Small intestine (tissue), 7 donors: ENCODE results near the gene NRP2. TPM values are rescaled to one million over a fixed set of nuclear protein-coding genes. Genes with fewer than 3 reads are reported as not detected.

Source experiments
- DNase-seq, 2 donors: peaks; one replicate each; pipeline versions ENCODE4 v3.0.0 to v3.0.0-alpha.2; 2013
- FAIRE-seq: peaks from 2 replicates; lab custom pipeline; 2012; peaks lifted over from hg19 to GRCh38; lab: Jason Lieb, UNC
- H3K27ac ChIP-seq, 3 donors: one replicate each; pipeline ENCODE4 v1.5.1; 2013; ENCODE audit warnings: low read length in 2 of 3, mild to moderate bottlenecking in 2 of 3, control low read depth in 1 of 3, inconsistent platforms in 1 of 3, low read depth in 1 of 3, moderate library complexity in 1 of 3
- H3K27me3 ChIP-seq, 3 donors: one replicate each; pipeline ENCODE4 v1.6.1; 2013; ENCODE audit warnings: low read length in 3 of 3, inconsistent platforms in 1 of 3; ENCODE audit not compliant: control insufficient read depth in 3 of 3, insufficient read depth in 3 of 3
- H3K36me3 ChIP-seq, 3 donors: one replicate each; pipeline ENCODE4 v1.6.1; 2013; ENCODE audit warnings: low read length in 3 of 3, inconsistent platforms in 1 of 3, low read depth in 1 of 3, mild to moderate bottlenecking in 1 of 3, moderate library complexity in 1 of 3; ENCODE audit not compliant: control insufficient read depth in 3 of 3, insufficient read depth in 2 of 3
- H3K4me1 ChIP-seq, 3 donors: one replicate each; pipeline ENCODE4 v1.6.1; 2013; ENCODE audit warnings: low read length in 2 of 3, inconsistent platforms in 1 of 3, low read depth in 1 of 3, mild to moderate bottlenecking in 1 of 3, moderate library complexity in 1 of 3; ENCODE audit not compliant: control insufficient read depth in 3 of 3, insufficient read depth in 2 of 3
- H3K4me3 ChIP-seq, 3 donors: one replicate each; pipeline ENCODE4 v1.5.1; 2013; ENCODE audit warnings: low read length in 3 of 3, control low read depth in 1 of 3, inconsistent platforms in 1 of 3, low read depth in 1 of 3, mild to moderate bottlenecking in 1 of 3, moderate library complexity in 1 of 3
- H3K9me3 ChIP-seq, 2 donors: one replicate each; pipeline ENCODE4 v1.6.1; 2013; ENCODE audit warnings: low read depth in 1 of 2, low read length in 1 of 2; ENCODE audit not compliant: control insufficient read depth in 2 of 2, insufficient read depth in 1 of 2
- WGBS, 3 donors: extraction: QIAGEN DNeasy Blood & Tissue Kit; methylation state at CpG; one replicate each; pipeline ENCODE4 v1.1.7; 2013; 5-methylcytosine and 5-hydroxymethylcytosine counted together
- polyA plus RNA-seq, 4 donors: library from polyadenylated mRNA; stranded (reverse) in 3 of 4; unstranded in 1 of 4; fragments of 200-250 nt in 3 of 4; fragments of 120-200 nt in 1 of 4; gene quantifications; one replicate each; pipeline versions ENCODE4 v1.2.1 to v1.2.3, GENCODE V29; 2013
- donor health status: healthy with polysubstance abuse.
- donor health status: control.
- donor health status: control.
- donor health status: Bipolar disorder and iron deficiency.
- donor health status: healthy.

NRP2 gene
- polyA plus RNA-seq, 4 donors: 0.81 to 9.6 (median 4.9) TPM

DNA sequence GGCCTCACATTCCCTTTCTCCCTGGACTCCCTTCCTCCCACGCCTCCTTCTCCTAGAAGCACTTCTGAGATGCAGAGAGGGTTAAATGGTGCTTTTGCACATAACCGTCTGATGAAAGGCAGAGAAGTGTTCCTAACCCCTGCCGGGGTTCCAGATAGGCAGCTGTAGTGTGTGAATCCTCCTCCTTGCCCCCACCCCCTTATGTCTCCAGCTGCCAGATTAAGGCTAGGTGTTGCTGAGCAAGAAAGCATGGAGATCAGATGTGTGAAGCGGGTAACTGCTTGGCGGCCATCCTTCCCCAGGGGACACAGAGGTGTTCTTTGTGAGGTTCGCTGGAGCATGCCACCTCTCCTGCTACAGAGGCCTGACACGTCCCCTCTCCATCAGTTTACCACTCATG, 88.3 kb downstream of the NRP2 start:
- peak overlapping the region in 1 of 3 donors; percentile 8 for H3K27ac ChIP-seq
- DNase-seq (no peak), FAIRE-seq (no peak)
- peaks cover 0 to 38% (median 11%) of the 10 kb centered on the region in 3 donors for H3K4me1 ChIP-seq
- 76 to 78% (median 76%) methylated on average over 7 of the region's 7 CpGs for WGBS, 3 donors
- no peaks in the 10 kb centered on the region for H3K9me3 ChIP-seq
- no peak overlapping the region for H3K4me3 ChIP-seq
- no peaks in the 10 kb centered on the region for H3K27me3 ChIP-seq
- H3K36me3 ChIP-seq: peaks cover 0 to 4% (median 0%) of the 10 kb centered on the region in 3 donors

DNA sequence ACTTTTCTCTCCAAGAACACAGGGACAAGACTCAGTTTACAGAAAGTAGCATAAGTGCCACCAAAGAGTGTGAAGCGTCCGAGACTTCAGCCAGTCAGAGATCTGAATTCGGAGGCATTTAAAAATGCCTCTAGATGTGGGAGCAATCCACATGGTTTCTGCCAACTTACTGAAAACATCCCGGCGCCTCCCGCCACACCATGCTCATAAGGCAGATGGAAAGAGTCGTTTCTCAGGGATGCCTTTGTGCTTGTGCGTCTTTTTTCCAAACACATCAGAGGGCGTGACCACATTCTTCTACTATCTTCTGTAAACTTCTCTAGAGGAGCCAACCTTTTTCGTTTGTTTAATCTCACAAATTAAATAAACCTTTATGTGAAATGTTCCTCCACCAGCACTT, 88.7 kb downstream of the NRP2 start:
- no peak for FAIRE-seq
- DNase-seq: peak in 1 of 2 donors; percentile 39
- Histone ChIP-seq H3K27me3 (no peaks in the 10 kb centered on the region), H3K4me3 (no peak overlapping the region), H3K4me1 (peaks cover 0 to 38% (median 11%) of the 10 kb centered on the region in 3 donors), H3K9me3 (no peaks in the 10 kb centered on the region), H3K36me3 (peaks cover 0 to 3% (median 0%) of the 10 kb centered on the region in 3 donors), H3K27ac (peak overlapping the region in 1 of 3 donors; percentile 8)
- 43 to 58% (median 45%) methylated on average over 10 of the region's 10 CpGs for WGBS, 3 donors

DNA sequence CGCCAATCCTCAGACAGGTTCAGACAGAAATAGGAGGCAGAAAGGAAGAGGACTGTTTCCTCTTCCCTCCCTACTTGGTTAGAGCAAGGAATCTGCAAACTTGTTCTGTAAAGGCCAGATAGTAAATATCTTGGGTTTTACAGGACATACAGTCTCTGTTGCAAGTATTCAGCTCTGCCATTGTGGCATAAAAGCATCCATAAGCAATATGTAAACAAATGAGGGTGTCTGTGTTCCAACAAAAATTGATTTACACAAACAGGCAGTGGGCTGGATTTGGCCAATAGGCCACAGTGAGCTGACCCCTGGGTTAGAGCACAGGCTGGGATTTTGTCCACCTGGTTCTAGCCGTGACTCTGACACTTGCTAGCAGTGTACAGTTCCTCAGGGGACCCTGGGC, 89.4 kb downstream of the NRP2 start:
- no peaks in the 10 kb centered on the region for H3K9me3 ChIP-seq
- peaks cover 0 to 38% (median 11%) of the 10 kb centered on the region in 3 donors for H3K4me1 ChIP-seq
- no peaks in the 10 kb centered on the region for H3K36me3 ChIP-seq
- 71 to 84% (median 76%) methylated on average over 2 of the region's 2 CpGs for WGBS, 3 donors
- no peak overlapping the region for H3K27ac ChIP-seq
- DNase-seq: no peak
- no peaks in the 10 kb centered on the region for H3K27me3 ChIP-seq
- H3K4me3 ChIP-seq: no peak overlapping the region
- FAIRE-seq: no peak

- H3K27ac ChIP-seq: no peak overlapping the region
Observed at GRCh38 chr2:205772983-205773382, 90.7 kb downstream of the NRP2 start.

DNA sequence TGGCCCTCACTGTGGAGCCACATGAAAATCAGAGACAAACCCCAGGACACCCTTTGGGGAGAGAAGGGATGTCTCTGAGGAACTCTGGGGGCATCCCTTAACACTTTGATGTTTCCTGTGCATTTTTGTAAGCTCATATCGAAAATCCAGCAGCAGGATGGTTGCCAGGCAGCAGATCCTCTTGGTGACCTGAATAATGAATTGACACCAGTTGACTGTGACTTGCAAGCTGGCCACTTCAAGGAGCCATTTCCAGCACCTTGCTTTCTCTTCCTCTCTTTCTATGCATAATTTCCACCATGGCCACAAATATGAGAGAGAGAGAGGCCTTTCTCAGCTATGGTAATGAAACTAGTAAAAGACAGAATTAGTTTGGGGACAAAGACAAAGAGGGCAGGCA, 91.7 kb downstream of the NRP2 start:
- Histone ChIP-seq H3K36me3 (peaks cover 0 to 2% (median 0%) of the 10 kb centered on the region in 3 donors), H3K27ac (peak overlapping the region in 1 of 3 donors; percentile 22), H3K9me3 (no peaks in the 10 kb centered on the region), H3K27me3 (no peaks in the 10 kb centered on the region), H3K4me3 (no peak overlapping the region), H3K4me1 (peaks cover 0 to 19% (median 5%) of the 10 kb centered on the region in 3 donors)
- FAIRE-seq (no peak), DNase-seq (no peak)
- WGBS, 3 donors: 59 to 79% (median 73%) methylated on average over 1 of the region's 1 CpG

More at GRCh38 chr2:205772983-205773382, 90.7 kb downstream of the NRP2 start:
- H3K27me3 ChIP-seq: no peaks in the 10 kb centered on the region
- no peaks in the 10 kb centered on the region for H3K9me3 ChIP-seq
- H3K4me3 ChIP-seq: no peak overlapping the region
- H3K4me1 ChIP-seq: peaks cover 0 to 29% (median 11%) of the 10 kb centered on the region in 3 donors
- DNase-seq (no peak), FAIRE-seq (no peak)
- H3K36me3 ChIP-seq: no peaks in the 10 kb centered on the region
- 22 to 51% (median 29%) methylated on average over 3 of the region's 3 CpGs for WGBS, 3 donors

DNA sequence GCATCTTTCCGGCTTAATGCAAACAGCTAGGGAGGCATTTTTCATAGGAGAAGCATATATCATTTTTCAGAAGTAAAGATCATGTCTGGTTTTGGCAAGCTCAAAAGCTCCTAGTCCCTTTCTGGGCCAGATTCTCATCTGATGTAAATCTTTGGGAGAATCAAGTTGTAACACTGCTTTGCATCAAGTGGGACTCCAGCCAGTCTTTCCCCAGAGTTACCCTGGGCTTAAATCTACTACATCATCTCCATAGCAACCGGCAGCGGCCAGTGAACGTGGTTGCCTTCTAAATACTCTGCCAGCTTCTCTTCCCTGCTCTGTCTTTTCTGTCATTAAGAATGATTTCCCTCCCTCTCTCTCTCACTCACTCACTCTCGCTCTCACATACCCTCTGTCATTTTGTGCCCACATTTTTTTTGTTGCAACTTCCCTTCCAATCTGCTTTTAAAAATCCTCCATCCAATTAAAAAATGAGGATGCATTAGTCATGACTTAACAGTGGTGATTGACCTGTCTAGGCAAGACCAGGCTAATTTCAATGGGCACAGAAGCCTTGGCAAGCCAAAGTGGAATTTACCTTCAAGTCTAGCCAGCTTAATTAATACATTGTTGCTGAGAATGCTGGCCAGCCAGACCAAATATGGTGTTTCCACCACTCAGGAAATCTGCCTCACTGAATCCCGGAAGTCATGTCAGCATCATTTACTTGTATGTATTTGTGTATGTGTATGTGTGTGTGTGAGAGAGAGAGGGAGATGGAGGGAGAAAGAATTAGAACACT, 93.0 kb downstream of the NRP2 start:
- WGBS, 3 donors: 59 to 86% (median 80%) methylated on average over 6 of the region's 6 CpGs
- FAIRE-seq (no peak), DNase-seq (no peak)
- Histone ChIP-seq H3K9me3 (no peaks in the 10 kb centered on the region), H3K4me1 (peaks cover 0 to 8% (median under 1%) of the 10 kb centered on the region in 3 donors), H3K36me3 (peaks cover 0 to 2% (median 0%) of the 10 kb centered on the region in 3 donors), H3K27ac (peak overlapping the region in 1 of 3 donors; percentile 6), H3K4me3 (no peak overlapping the region), H3K27me3 (no peaks in the 10 kb centered on the region)

DNA sequence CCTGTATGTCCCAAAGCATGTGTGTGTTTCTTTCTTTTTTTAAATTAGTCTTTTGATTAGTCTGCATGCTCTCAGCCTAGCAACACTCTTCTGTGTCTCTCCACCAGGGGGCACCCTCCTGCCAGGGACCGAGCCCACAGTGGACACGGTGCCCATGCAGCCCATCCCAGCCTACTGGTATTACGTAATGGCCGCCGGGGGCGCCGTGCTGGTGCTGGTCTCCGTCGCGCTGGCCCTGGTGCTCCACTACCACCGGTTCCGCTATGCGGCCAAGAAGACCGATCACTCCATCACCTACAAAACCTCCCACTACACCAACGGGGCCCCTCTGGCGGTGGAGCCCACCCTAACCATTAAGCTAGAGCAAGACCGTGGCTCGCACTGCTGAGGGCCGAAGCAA, 93.8 kb downstream of the NRP2 start:
- peaks cover 0 to 2% (median 0%) of the 10 kb centered on the region in 3 donors for H3K36me3 ChIP-seq
- no peak for FAIRE-seq
- H3K9me3 ChIP-seq: no peaks in the 10 kb centered on the region
- peak; percentile 55 to 63 for DNase-seq
- no peak overlapping the region for H3K4me3 ChIP-seq
- H3K27ac ChIP-seq: no peak overlapping the region
- H3K4me1 ChIP-seq: no peaks in the 10 kb centered on the region
- H3K27me3 ChIP-seq: no peaks in the 10 kb centered on the region
- 66 to 73% (median 67%) methylated on average over 19 of the region's 19 CpGs for WGBS, 3 donors

DNA sequence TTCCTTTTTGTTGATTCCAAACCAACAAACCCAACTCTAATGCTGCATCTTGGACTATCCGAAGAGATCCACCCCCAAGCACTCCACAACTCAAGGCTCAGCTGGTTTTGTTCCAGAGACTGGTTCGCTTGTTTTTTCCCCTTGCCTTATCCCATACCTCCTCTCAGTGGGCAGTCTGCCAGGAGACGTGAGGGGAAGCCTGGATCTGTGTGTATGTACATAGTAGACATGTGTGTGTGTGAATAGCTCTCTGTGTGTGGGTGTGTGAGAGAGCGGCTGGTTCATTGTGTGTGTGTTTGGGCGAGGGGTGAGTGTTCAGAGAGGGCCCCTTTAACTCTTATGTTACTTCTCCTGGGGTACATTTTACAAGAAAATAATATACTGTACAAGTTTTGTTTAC, 94.4 kb downstream of the NRP2 start:
- H3K36me3 ChIP-seq: peaks cover 0 to 2% (median 0%) of the 10 kb centered on the region in 3 donors
- 55 to 75% (median 68%) methylated on average over 5 of the region's 5 CpGs for WGBS, 3 donors
- H3K27me3 ChIP-seq: no peaks in the 10 kb centered on the region
- H3K4me3 ChIP-seq: no peak overlapping the region
- H3K4me1 ChIP-seq: no peaks in the 10 kb centered on the region
- H3K27ac ChIP-seq: no peak overlapping the region
- H3K9me3 ChIP-seq: no peaks in the 10 kb centered on the region
- FAIRE-seq: no peak
- no peak for DNase-seq
